SK-N-MC (cell line): ENCODE results near the gene PPCDC.
A peak's percentile ranks its signal among the peaks of the same experiment; 100 is the strongest.
"Not testable (repeated sequence)": the region's sequence is repeated elsewhere in the genome, so short reads cannot be mapped to it uniquely, and the experiment has no call there.

ENCODE experiments used
- DNase-seq: peaks from one replicate; pipeline ENCODE4 v3.0.0-alpha.2; 2011; ENCODE audit warnings: low read depth, low spot score
- H3K27ac ChIP-seq: fragments of 200-600 bp; sonication (generic); 2 replicates; pipeline ENCODE4 v1.5.1; 2016; ENCODE audit warnings: mixed run types
- H3K36me3 ChIP-seq: fragments of 200-600 bp; sonication (generic); 2 replicates; pipeline ENCODE4 v1.6.1; 2017; ENCODE audit warnings: antibody characterized with exemption, low read length, mixed read lengths; ENCODE audit not compliant: insufficient read depth
- H3K4me3 ChIP-seq: fragments of 200-600 bp; sonication (generic); 2 replicates; pipeline ENCODE4 v1.5.1; 2016
- H3K9ac ChIP-seq: fragments of 200-600 bp; sonication (generic); 2 replicates; pipeline ENCODE4 v1.8.0; 2017; ENCODE audit warnings: mixed run types, mixed read lengths; ENCODE audit not compliant: insufficient read length
- H3K9me3 ChIP-seq: fragments of 200-600 bp; sonication (generic); 2 replicates; pipeline ENCODE4 v1.6.1; 2017; ENCODE audit warnings: low read depth, mild to moderate bottlenecking, antibody characterized with exemption, low read length, moderate library complexity, mixed read lengths
- EZH2 ChIP-seq: fragments of 200-600 bp; sonication (generic); IDR thresholded peaks from one replicate; pipeline ENCODE4 v1.6.1; 2017; ENCODE audit warnings: antibody characterized with exemption
- FOXP2 ChIP-seq: optimal IDR thresholded peaks from 2 replicates; pipeline ENCODE3; 2011; ENCODE audit warnings: mild to moderate bottlenecking, moderate library complexity; ENCODE audit not compliant: insufficient read depth; ENCODE audit errors: extremely low read length, control extremely low read depth
- POLR2AphosphoS5 ChIP-seq: IDR thresholded peaks from 2 replicates; pipeline ENCODE4 v1.6.1; 2012; ENCODE audit warnings: mild to moderate bottlenecking, low read depth, low read length, borderline replicate concordance

PPCDC gene

GRCh38 chr15:75064846-75065245 lies 41.5 kb downstream of the PPCDC start:
- Histone ChIP-seq H3K27ac (no peak overlapping the region), H3K36me3 (no peaks in the 10 kb centered on the region), H3K9ac (no peak overlapping the region), H3K4me3 (no peak overlapping the region), H3K9me3 (no peaks in the 10 kb centered on the region)
- DNase-seq, result no peak
- TF ChIP-seq FOXP2, result no peak
- no peak for TF ChIP-seq POLR2AphosphoS5
- TF ChIP-seq EZH2, result no peak

GRCh38 chr15:75065467-75065850 lies 42.1 kb downstream of the PPCDC start:
- TF ChIP-seq POLR2AphosphoS5 (no peak), FOXP2 (no peak), EZH2 (no peak)
- Histone ChIP-seq H3K36me3 (no peaks in the 10 kb centered on the region), H3K9ac (no peak overlapping the region), H3K27ac (peak overlapping the region; percentile 57; the same call in 1 of the 2 replicates), H3K9me3 (no peaks in the 10 kb centered on the region), H3K4me3 (no peak overlapping the region)
- no peak for DNase-seq

GRCh38 chr15:75065851-75066509 lies 42.6 kb downstream of the PPCDC start:
- peak overlapping the region; percentile 12 for H3K9ac ChIP-seq
- DNase-seq, result no peak
- no peaks in the 10 kb centered on the region for H3K9me3 ChIP-seq
- H3K4me3 ChIP-seq, result peak overlapping the region; percentile 8; the same call in 1 of the 2 replicates
- 0 out of 2 replicates have a peak overlapping the region, but pooled peaks have one; percentile 22 for H3K27ac ChIP-seq
- no peaks in the 10 kb centered on the region for H3K36me3 ChIP-seq
- no peak for TF ChIP-seq EZH2
- no peak for TF ChIP-seq FOXP2
- no peak for TF ChIP-seq POLR2AphosphoS5

GRCh38 chr15:75067123-75067830 lies 43.9 kb downstream of the PPCDC start:
- TF ChIP-seq FOXP2 (no peak), POLR2AphosphoS5 (no peak), EZH2 (no peak)
- Histone ChIP-seq H3K9me3 (no peaks in the 10 kb centered on the region), H3K9ac (no peak overlapping the region), H3K27ac (no peak overlapping the region), H3K36me3 (no peaks in the 10 kb centered on the region), H3K4me3 (no peak overlapping the region)
- DNase-seq, result no peak

- DNase-seq, result no peak
- Histone ChIP-seq H3K27ac (no peak overlapping the region), H3K9ac (no peak overlapping the region), H3K4me3 (no peak overlapping the region), H3K36me3 (no peaks in the 10 kb centered on the region), H3K9me3 (no peaks in the 10 kb centered on the region)
- TF ChIP-seq POLR2AphosphoS5, result no peak
- TF ChIP-seq EZH2, result no peak
- TF ChIP-seq FOXP2, result no peak
Observed at GRCh38 chr15:75068748-75069147, 45.4 kb downstream of the PPCDC start.

GRCh38 chr15:75069301-75069925 lies 46.0 kb downstream of the PPCDC start:
- Histone ChIP-seq H3K4me3 (no peak overlapping the region), H3K9ac (no peak overlapping the region), H3K36me3 (no peaks in the 10 kb centered on the region), H3K9me3 (no peaks in the 10 kb centered on the region), H3K27ac (no peak overlapping the region)
- TF ChIP-seq FOXP2 (no peak), EZH2 (no peak), POLR2AphosphoS5 (no peak)
- DNase-seq, result no peak

- TF ChIP-seq EZH2 (no peak), FOXP2 (no peak)
- DNase-seq, result no peak
- no peak overlapping the region for H3K27ac ChIP-seq
- no peak overlapping the region for H3K4me3 ChIP-seq
- no peaks in the 10 kb centered on the region for H3K36me3 ChIP-seq
- no peaks in the 10 kb centered on the region for H3K9me3 ChIP-seq
- H3K9ac ChIP-seq, result no peak overlapping the region
Observed at GRCh38 chr15:75070674-75071073, 47.3 kb downstream of the PPCDC start.

GRCh38 chr15:75073197-75073596 lies 49.8 kb downstream of the PPCDC start:
- DNase-seq, result no peak
- H3K4me3 ChIP-seq, result no peak overlapping the region
- no peaks in the 10 kb centered on the region for H3K9me3 ChIP-seq
- H3K9ac ChIP-seq, result no peak overlapping the region
- no peaks in the 10 kb centered on the region for H3K36me3 ChIP-seq
- no peak overlapping the region for H3K27ac ChIP-seq
- TF ChIP-seq EZH2, result no peak
- no peak for TF ChIP-seq FOXP2
- TF ChIP-seq POLR2AphosphoS5, result no peak

- no peak for TF ChIP-seq EZH2
- TF ChIP-seq POLR2AphosphoS5, result no peak
- no peak for TF ChIP-seq FOXP2
Observed at GRCh38 chr15:75076277-75076676, 52.9 kb downstream of the PPCDC start.

GRCh38 chr15:75077551-75077961 lies 54.2 kb downstream of the PPCDC start:
- not testable (repeated sequence) for H3K9ac ChIP-seq, H3K4me3 ChIP-seq, H3K9me3 ChIP-seq, DNase-seq, H3K36me3 ChIP-seq, H3K27ac ChIP-seq

More at GRCh38 chr15:75076277-75076676, 52.9 kb downstream of the PPCDC start:
- no peaks in the 10 kb centered on the region for H3K36me3 ChIP-seq
- no peaks in the 10 kb centered on the region for H3K9me3 ChIP-seq
- DNase-seq, result no peak
- no peak overlapping the region for H3K4me3 ChIP-seq
- H3K9ac ChIP-seq, result no peak overlapping the region
- H3K27ac ChIP-seq, result no peak overlapping the region
